Smooth muscle cell (in vitro differentiated cells): Measurements from ENCODE around the gene EMP1. TPM values are rescaled to one million over a fixed set of nuclear protein-coding genes. Genes with fewer than 3 reads are reported as not detected.

Source experiments
- DNase-seq: peaks from one replicate; lab custom pipeline; 2025; ENCODE audit not compliant: unreplicated experiment; lab: John Stamatoyannopoulos, UW
- H2AFZ ChIP-seq: fragments of 200-600 bp; sonication (generic); 2 replicates; pipeline ENCODE4 v1.6.0; 2016; ENCODE audit warnings: antibody characterized with exemption, low read depth, mild to moderate bottlenecking
- H3F3A ChIP-seq: fragments of 200-600 bp; sonication (generic); 2 replicates; pipeline ENCODE4 v1.6.0; 2017; ENCODE audit warnings: antibody characterized with exemption, low read depth
- H3K27ac ChIP-seq: fragments of 200-600 bp; sonication (generic); 2 replicates; pipeline ENCODE4 v1.5.1; 2016; ENCODE audit warnings: low read depth, mild to moderate bottlenecking
- H3K27me3 ChIP-seq: fragments of 200-600 bp; sonication (generic); 2 replicates; pipeline ENCODE4 v1.6.1; 2016; ENCODE audit warnings: low read depth, mild to moderate bottlenecking
- H3K36me3 ChIP-seq: fragments of 200-600 bp; sonication (generic); 2 replicates; pipeline ENCODE4 v1.5.1; 2016; ENCODE audit warnings: low read depth
- H3K4me1 ChIP-seq: fragments of 200-600 bp; sonication (generic); 2 replicates; pipeline ENCODE4 v1.5.1; 2016; ENCODE audit warnings: low read depth
- H3K4me2 ChIP-seq: fragments of 200-600 bp; sonication (generic); 2 replicates; pipeline ENCODE4 v1.6.0; 2016; ENCODE audit warnings: mild to moderate bottlenecking
- H3K4me3 ChIP-seq: fragments of 200-600 bp; sonication (generic); 2 replicates; pipeline ENCODE4 v1.5.1; 2016; ENCODE audit warnings: mild to moderate bottlenecking
- H3K79me2 ChIP-seq: fragments of 200-600 bp; sonication (generic); 2 replicates; pipeline ENCODE4 v1.6.0; 2016; ENCODE audit warnings: low read depth, mild to moderate bottlenecking
- H3K9ac ChIP-seq: fragments of 200-600 bp; sonication (generic); 2 replicates; pipeline ENCODE4 v1.6.0; 2016; ENCODE audit warnings: low read depth
- H3K9me3 ChIP-seq: fragments of 200-600 bp; sonication (generic); replicated peaks from 2 replicates; pipeline ENCODE4 v1.5.1; 2016; ENCODE audit warnings: low read depth
- H4K20me1 ChIP-seq: fragments of 200-600 bp; sonication (generic); 2 replicates; pipeline ENCODE4 v1.6.0; 2016; ENCODE audit warnings: low read depth
- CTCF ChIP-seq: fragments of 200-600 bp; sonication (generic); IDR thresholded peaks from 2 replicates; pipeline ENCODE4 v1.5.1; 2017; ENCODE audit warnings: borderline replicate concordance, mild to moderate bottlenecking, antibody characterized with exemption; ENCODE audit not compliant: insufficient read depth, poor library complexity, severe bottlenecking
- WGBS: methylation state at CpG from one replicate; pipeline ENCODE4 v1.1.7; 2016; ENCODE audit warnings: low lambda C conversion rate; 5-methylcytosine and 5-hydroxymethylcytosine counted together
- polyA plus RNA-seq: library from polyadenylated mRNA; unstranded; fragments of >200 nt; fragmentation: Nextera tagmentation; extraction: Ambion mirVana; gene quantifications from 2 replicates; pipeline ENCODE4 v1.2.1, GENCODE V29; 2016
- total RNA-seq: library from RNA; depleted of rRNA; stranded (reverse); fragments of >200 nt; gene quantifications from 2 replicates; pipeline ENCODE4 v1.2.3, GENCODE V29; 2014

Gene EMP1
- total and polyA plus RNA-seq, 2 experiments from 2014 or later = 13.2 to 52.0 TPM

- H3K4me3 ChIP-seq = no peak overlapping the region
- no peaks in the 10 kb centered on the region for H3K36me3 ChIP-seq
- H2AFZ ChIP-seq = no peak overlapping the region
- H3K79me2 ChIP-seq = peaks cover 3% of the 10 kb centered on the region
- H3K4me1 ChIP-seq = peaks cover 28% of the 10 kb centered on the region
- H3K27me3 ChIP-seq = no peaks in the 10 kb centered on the region
- peaks cover 7% of the 10 kb centered on the region for H3F3A ChIP-seq
- peak overlapping the region; percentile 93 for H3K27ac ChIP-seq
- H3K9me3 ChIP-seq = no peaks in the 10 kb centered on the region
- H3K9ac ChIP-seq = peak overlapping the region; percentile 69
- TF ChIP-seq CTCF = no peak
- no peak for DNase-seq
- 29% methylated on average over 3 of the region's 3 CpGs for WGBS
- no peaks in the 10 kb centered on the region for H4K20me1 ChIP-seq
- peak overlapping the region; percentile 60 for H3K4me2 ChIP-seq
Observed at GRCh38 chr12:13205809-13206559, 9.5 kb downstream of the EMP1 start.

- no peak for TF ChIP-seq CTCF
- Histone ChIP-seq H3K9ac (peak overlapping the region; percentile 64), H3K36me3 (no peaks in the 10 kb centered on the region), H3K4me3 (no peak overlapping the region), H3K27me3 (no peaks in the 10 kb centered on the region), H3K4me1 (peaks cover 28% of the 10 kb centered on the region), H3K79me2 (peaks cover 3% of the 10 kb centered on the region), H3K9me3 (no peaks in the 10 kb centered on the region), H3K27ac (peak overlapping the region; percentile 93), H4K20me1 (no peaks in the 10 kb centered on the region), H2AFZ (no peak overlapping the region), H3F3A (peaks cover 7% of the 10 kb centered on the region), H3K4me2 (peak overlapping the region; percentile 60)
- 10% methylated on average over 1 of the region's 1 CpG for WGBS
- DNase-seq = no peak
Observed at GRCh38 chr12:13206560-13206897, 10.0 kb downstream of the EMP1 start.

- no peak for DNase-seq
- peaks cover 28% of the 10 kb centered on the region for H3K4me1 ChIP-seq
- peaks cover 7% of the 10 kb centered on the region for H3F3A ChIP-seq
- no peak overlapping the region for H2AFZ ChIP-seq
- peak overlapping the region; percentile 93 for H3K27ac ChIP-seq
- peak overlapping the region; percentile 57 for H3K4me2 ChIP-seq
- H3K27me3 ChIP-seq = no peaks in the 10 kb centered on the region
- H3K36me3 ChIP-seq = no peaks in the 10 kb centered on the region
- WGBS = 57% methylated on average over 9 of the region's 9 CpGs
- no peaks in the 10 kb centered on the region for H3K9me3 ChIP-seq
- peak; percentile 67 for TF ChIP-seq CTCF
- no peak overlapping the region for H3K4me3 ChIP-seq
- H4K20me1 ChIP-seq = no peaks in the 10 kb centered on the region
- H3K79me2 ChIP-seq = no peaks in the 10 kb centered on the region
- no peak overlapping the region for H3K9ac ChIP-seq
Observed at GRCh38 chr12:13208533-13209435, 12.3 kb downstream of the EMP1 start.
